Central memory CD8-positive, alpha-beta T cell (primary cell): ENCODE data around the gene TUBB2B.

Experiments
- ATAC-seq: fragments of 150-1000 bp; cut with Tn5 transposase; replicated peaks from 2 replicates; pipeline ENCODE4 v1.10.0; 2022; ENCODE audit warnings: mild to moderate bottlenecking, moderate FRiP score, moderate number of reproducible peaks; ENCODE audit not compliant: poor library complexity, severe bottlenecking; ENCODE audit errors: extremely low read depth
- DNase-seq, 2 donors: peaks; one replicate each; pipeline ENCODE4 v3.0.0; 2021; ENCODE audit warnings: low spot score in 2 of 2
- H3K27ac Mint-ChIP-seq: one replicate; pipeline ENCODE4 v1.8.0; 2022; ENCODE audit warnings: low read depth, mild to moderate bottlenecking, moderate library complexity, mixed read lengths
- H3K27me3 Mint-ChIP-seq: one replicate; pipeline ENCODE4 v1.8.0; 2022; ENCODE audit warnings: mixed read lengths
- H3K36me3 Mint-ChIP-seq: one replicate; pipeline ENCODE4 v1.8.0; 2022; ENCODE audit warnings: mild to moderate bottlenecking, moderate library complexity, mixed read lengths; ENCODE audit not compliant: insufficient read depth
- H3K4me1 Mint-ChIP-seq: one replicate; pipeline ENCODE4 v1.8.0; 2022; ENCODE audit warnings: mixed read lengths
- H3K4me3 Mint-ChIP-seq: one replicate; pipeline ENCODE4 v1.8.0; 2022; ENCODE audit warnings: mild to moderate bottlenecking, moderate library complexity, mixed read lengths
- H3K9me3 Mint-ChIP-seq: one replicate; pipeline ENCODE4 v1.8.0; 2022; ENCODE audit warnings: mixed read lengths

TUBB2B gene

GRCh38 chr6:3265671-3266070 lies 38.2 kb upstream of the TUBB2B start:
- DNase-seq (no peak), ATAC-seq (no peak)
- no peaks in the 10 kb centered on the region for H3K9me3 Mint-ChIP-seq
- H3K4me1 Mint-ChIP-seq = peaks cover 61% of the 10 kb centered on the region
- H3K4me3 Mint-ChIP-seq = no peak overlapping the region
- no peak overlapping the region for H3K27ac Mint-ChIP-seq
- H3K27me3 Mint-ChIP-seq = no peaks in the 10 kb centered on the region
- peaks cover 14% of the 10 kb centered on the region for H3K36me3 Mint-ChIP-seq

GRCh38 chr6:3264356-3264755 lies 36.9 kb upstream of the TUBB2B start:
- no peak overlapping the region for H3K4me3 Mint-ChIP-seq
- H3K27ac Mint-ChIP-seq = peak overlapping the region; percentile 53
- H3K36me3 Mint-ChIP-seq = peaks cover 16% of the 10 kb centered on the region
- no peaks in the 10 kb centered on the region for H3K9me3 Mint-ChIP-seq
- DNase-seq (no peak), ATAC-seq (no peak)
- H3K4me1 Mint-ChIP-seq = peaks cover 70% of the 10 kb centered on the region
- no peaks in the 10 kb centered on the region for H3K27me3 Mint-ChIP-seq

GRCh38 chr6:3263096-3263495 lies 35.6 kb upstream of the TUBB2B start:
- Mint-ChIP-seq H3K27ac (no peak overlapping the region), H3K36me3 (peaks cover 13% of the 10 kb centered on the region), H3K4me1 (peaks cover 65% of the 10 kb centered on the region), H3K27me3 (no peaks in the 10 kb centered on the region), H3K4me3 (no peak overlapping the region), H3K9me3 (no peaks in the 10 kb centered on the region)
- no peak for ATAC-seq
- no peak for DNase-seq

GRCh38 chr6:3261921-3262320 lies 34.5 kb upstream of the TUBB2B start:
- Mint-ChIP-seq H3K36me3 (peaks cover 11% of the 10 kb centered on the region), H3K4me3 (no peak overlapping the region), H3K9me3 (no peaks in the 10 kb centered on the region), H3K27ac (peak overlapping the region; percentile 25), H3K27me3 (peaks cover 1% of the 10 kb centered on the region), H3K4me1 (peaks cover 58% of the 10 kb centered on the region)
- ATAC-seq (no peak), DNase-seq (no peak)

- Mint-ChIP-seq H3K27ac (peak overlapping the region; percentile 86), H3K9me3 (no peaks in the 10 kb centered on the region), H3K4me1 (peaks cover 57% of the 10 kb centered on the region), H3K4me3 (peak overlapping the region; percentile 98), H3K27me3 (peaks cover 6% of the 10 kb centered on the region), H3K36me3 (peaks cover 10% of the 10 kb centered on the region)
- DNase-seq (no peak), ATAC-seq (no peak)
Measured at GRCh38 chr6:3261518-3261820, 34.0 kb upstream of the TUBB2B start.

GRCh38 chr6:3260772-3261517 lies 33.5 kb upstream of the TUBB2B start:
- Mint-ChIP-seq H3K36me3 (peaks cover 8% of the 10 kb centered on the region), H3K4me3 (peak overlapping the region; percentile 98)

GRCh38 chr6:3260296-3260695 lies 32.8 kb upstream of the TUBB2B start:
- Mint-ChIP-seq H3K9me3 (no peaks in the 10 kb centered on the region), H3K36me3 (peaks cover 8% of the 10 kb centered on the region), H3K27me3 (peaks cover 8% of the 10 kb centered on the region), H3K27ac (peak overlapping the region; percentile 86), H3K4me1 (peaks cover 54% of the 10 kb centered on the region), H3K4me3 (peak overlapping the region; percentile 98)
- no peak for DNase-seq
- no peak for ATAC-seq

More at GRCh38 chr6:3260772-3261517, 33.5 kb upstream of the TUBB2B start:
- Mint-ChIP-seq H3K27me3 (peaks cover 8% of the 10 kb centered on the region), H3K9me3 (no peaks in the 10 kb centered on the region), H3K4me1 (peaks cover 54% of the 10 kb centered on the region), H3K27ac (peak overlapping the region; percentile 86)
- DNase-seq (no peak), ATAC-seq (no peak)

GRCh38 chr6:3259491-3259958 lies 32.1 kb upstream of the TUBB2B start:
- peak in 1 of 2 donors; percentile 36 for DNase-seq

GRCh38 chr6:3258720-3259490 lies 31.5 kb upstream of the TUBB2B start, which contains the start of gene PSMG4:
Gene PSMG4, plus strand, starts transcription at chr6:3258947. Its CDS starts 76 bp downstream, at chr6:3259023.
- H3K4me3 Mint-ChIP-seq = peak within 1 kb of the TSS; percentile 98
- H3K27ac Mint-ChIP-seq = peak within 1 kb of the TSS; percentile 94
- peaks cover 8% of the 10 kb centered on the region for H3K27me3 Mint-ChIP-seq
- peak; percentile 74 for ATAC-seq
- DNase-seq = peak; percentile 79 to 87
- H3K9me3 Mint-ChIP-seq = no peaks in the 10 kb centered on the region
- H3K4me1 Mint-ChIP-seq = peaks cover 42% of the 10 kb centered on the region
- H3K36me3 Mint-ChIP-seq = peaks cover 8% of the 10 kb centered on the region

More at GRCh38 chr6:3259491-3259958, 32.1 kb upstream of the TUBB2B start:
- H3K4me3 Mint-ChIP-seq = peak overlapping the region; percentile 98
- peaks cover 48% of the 10 kb centered on the region for H3K4me1 Mint-ChIP-seq
- H3K9me3 Mint-ChIP-seq = no peaks in the 10 kb centered on the region
- peak; percentile 55 for ATAC-seq
- peaks cover 8% of the 10 kb centered on the region for H3K27me3 Mint-ChIP-seq
- peak overlapping the region; percentile 94 for H3K27ac Mint-ChIP-seq
- H3K36me3 Mint-ChIP-seq = peaks cover 8% of the 10 kb centered on the region

GRCh38 chr6:3258201-3258600 lies 30.7 kb upstream of the TUBB2B start:
- H3K9me3 Mint-ChIP-seq = no peaks in the 10 kb centered on the region
- H3K27ac Mint-ChIP-seq = no peak overlapping the region
- peaks cover 35% of the 10 kb centered on the region for H3K4me1 Mint-ChIP-seq
- H3K27me3 Mint-ChIP-seq = peaks cover 8% of the 10 kb centered on the region
- no peak for ATAC-seq
- peaks cover 8% of the 10 kb centered on the region for H3K36me3 Mint-ChIP-seq
- DNase-seq = no peak
- peak overlapping the region; percentile 98 for H3K4me3 Mint-ChIP-seq

GRCh38 chr6:3253597-3253961 lies 26.1 kb upstream of the TUBB2B start:
- Mint-ChIP-seq H3K27ac (no peak overlapping the region), H3K27me3 (peaks cover 36% of the 10 kb centered on the region), H3K36me3 (peaks cover 1% of the 10 kb centered on the region), H3K9me3 (no peaks in the 10 kb centered on the region), H3K4me1 (peaks cover 6% of the 10 kb centered on the region), H3K4me3 (no peak overlapping the region)
- DNase-seq = no peak
- ATAC-seq = no peak

GRCh38 chr6:3252861-3253596 lies 25.6 kb upstream of the TUBB2B start:
- Mint-ChIP-seq H3K9me3 (no peaks in the 10 kb centered on the region), H3K27me3 (peaks cover 41% of the 10 kb centered on the region), H3K27ac (no peak overlapping the region), H3K4me1 (peaks cover 6% of the 10 kb centered on the region), H3K4me3 (no peak overlapping the region), H3K36me3 (peaks cover 1% of the 10 kb centered on the region)
- ATAC-seq (no peak), DNase-seq (no peak)
